K562 (cell line): ENCODE results near the gene MUCL3. TPM values are rescaled to one million over a fixed set of nuclear protein-coding genes. Genes with fewer than 3 reads are reported as not detected.
A peak's percentile ranks its signal among the peaks of the same experiment; 100 is the strongest.

Experiments
- ARHGAP35 ChIP-seq: fragments of 450-650 bp; IDR thresholded peaks from 2 replicates; pipeline ENCODE4 v1.6.1; 2018; ENCODE audit not compliant: partially characterized antibody
- ARID3A ChIP-seq: IDR thresholded peaks from 2 replicates; pipeline ENCODE4 v1.6.1; 2012; ENCODE audit warnings: low read depth, low read length, improper control_type of control experiment, borderline replicate concordance
- CEBPB ChIP-seq: fragments of 450-650 bp; IDR thresholded peaks from 2 replicates; pipeline ENCODE4 v1.6.1; 2016; ENCODE audit warnings: missing genetic modification characterization, missing compliant biosample characterization
- CHD4 ChIP-seq: fragments of 200-600 bp; sonication (generic); IDR thresholded peaks from 3 replicates; pipeline ENCODE4 v1.6.1; 2012; ENCODE audit warnings: low read depth, mild to moderate bottlenecking, mixed read lengths, low read length, inconsistent platforms; ENCODE audit not compliant: insufficient read depth, insufficient replicate concordance, poor library complexity, severe bottlenecking
- CTBP1 ChIP-seq: fragments of 450-650 bp; IDR thresholded peaks from 2 replicates; pipeline ENCODE4 v1.6.1; 2016; ENCODE audit warnings: borderline replicate concordance
- DACH1 ChIP-seq: fragments of 450-650 bp; IDR thresholded peaks from 2 replicates; pipeline ENCODE4 v1.6.1; 2018; ENCODE audit not compliant: partially characterized antibody
- E2F1 ChIP-seq: sonication (generic); formaldehyde crosslinking; IDR thresholded peaks from 2 replicates; pipeline ENCODE4 v1.8.1; 2023; ENCODE audit warnings: mild to moderate bottlenecking, missing genetic modification reagents, moderate library complexity
- ETS2 ChIP-seq: IDR thresholded peaks from 2 replicates; pipeline ENCODE4 v1.6.1; 2016; ENCODE audit warnings: borderline replicate concordance, missing genetic modification characterization, mild to moderate bottlenecking, moderate library complexity, missing compliant biosample characterization; ENCODE audit not compliant: poor library complexity, severe bottlenecking
- HOMEZ ChIP-seq: fragments of 250-450 bp; sonication (Bioruptor Pico); IDR thresholded peaks from 2 replicates; pipeline ENCODE4 v1.4.0; 2020; ENCODE audit warnings: mild to moderate bottlenecking, moderate library complexity
- IFI16 ChIP-seq: fragments of 250-450 bp; sonication (Bioruptor Pico); IDR thresholded peaks from 2 replicates; pipeline ENCODE4 v2.1.2; 2022; ENCODE audit warnings: mild to moderate bottlenecking, inconsistent platforms
- KDM1A ChIP-seq, 2 experiments: fragments of 450-650 bp; IDR thresholded peaks; 2 replicates each; pipeline ENCODE4 v1.6.1; 2016; ENCODE audit warnings: mild to moderate bottlenecking in 2 of 2
- KLF16 ChIP-seq: IDR thresholded peaks from 2 replicates; pipeline ENCODE4 v1.6.1; 2016; ENCODE audit warnings: antibody characterized with exemption
- MAFG ChIP-seq: fragments of 450-650 bp; conservative IDR thresholded peaks from 2 replicates; pipeline ENCODE4 v1.6.1; 2016; ENCODE audit warnings: missing genetic modification characterization, missing compliant biosample characterization
- MLLT1 ChIP-seq, 2 experiments: fragments of 450-650 bp; IDR thresholded peaks; 2 replicates each; pipeline ENCODE4 v1.6.1; 2016
- MTA2 ChIP-seq: fragments of 450-650 bp; IDR thresholded peaks from 2 replicates; pipeline ENCODE4 v1.6.1; 2016; ENCODE audit warnings: low read depth
- SAFB ChIP-seq: fragments of 200-400 bp; formaldehyde crosslinking; IDR thresholded peaks from 2 replicates; pipeline ENCODE4 v1.6.1; 2017; ENCODE audit warnings: low read depth, low read length, borderline replicate concordance
- TAF9B ChIP-seq: fragments of 450-650 bp; IDR thresholded peaks from 2 replicates; pipeline ENCODE4 v1.6.1; 2018; ENCODE audit warnings: mild to moderate bottlenecking; ENCODE audit not compliant: partially characterized antibody
- U2AF2 ChIP-seq: fragments of 200-400 bp; formaldehyde crosslinking; optimal IDR thresholded peaks from 2 replicates; pipeline ENCODE3; 2017; ENCODE audit warnings: low read depth, mild to moderate bottlenecking, low read length
- ZNF124 ChIP-seq: sonication (generic); formaldehyde crosslinking; IDR thresholded peaks from 2 replicates; pipeline ENCODE4 v1.8.1; 2022; ENCODE audit warnings: missing genetic modification reagents
- ZNF253 ChIP-seq: fragments of 250-450 bp; sonication (Bioruptor Pico); conservative IDR thresholded peaks from 2 replicates; pipeline ENCODE4 v1.6.1; 2021; ENCODE audit warnings: mild to moderate bottlenecking
- ZNF740 ChIP-seq, 3 experiments: fragments of 200-800 bp in 1 of 3; sonication (Bioruptor generic) in 1 of 3; sonication (generic) in 1 of 3; formaldehyde crosslinking in 1 of 3; IDR thresholded peaks; 2 replicates each; pipeline versions ENCODE4 v1.6.1 to v1.8.0; 2016 to 2022; ENCODE audit warnings: mild to moderate bottlenecking in 2 of 3, missing compliant biosample characterization in 2 of 3, missing genetic modification characterization in 2 of 3, missing genetic modification reagents in 1 of 3
- ZNF76 ChIP-seq: fragments of 250-450 bp; sonication (Bioruptor Pico); IDR thresholded peaks from 2 replicates; pipeline ENCODE4 v1.4.0; 2020; ENCODE audit warnings: mild to moderate bottlenecking, moderate library complexity, borderline replicate concordance
- polyA plus RNA-seq, 8 experiments: library from polyadenylated mRNA; depleted of rRNA in 4 of 8; stranded (reverse) in 5 of 8; unstranded in 3 of 8; fragments of >200 nt; fragmentation: Nextera tagmentation in 2 of 8; fragmentation: Illumina TruSeq in 1 of 8; extraction: Ambion mirVana in 2 of 8; extraction: Trizol in 1 of 8; gene quantifications; 2 replicates each; pipeline versions ENCODE4 v1.2.1 to v1.2.3, GENCODE V29; 2011 to 2014; ENCODE audit warnings: inconsistent platforms in 1 of 8, missing spikeins in 1 of 8
- total RNA-seq, 7 experiments: library from RNA; depleted of rRNA in 6 of 7; stranded (reverse); fragments of >200 nt in 6 of 7; fragmentation: Illumina TruSeq in 2 of 7; extraction: Trizol in 2 of 7; gene quantifications; 2 replicates each; pipeline versions ENCODE4 v1.2.1 to v1.2.3, GENCODE V29; 2011 to 2021; ENCODE audit warnings: low replicate concordance in 1 of 7

Gene MUCL3
- total and polyA plus RNA-seq, 9 of the 15 experiments (the other 6 are each of a cell fraction or from before 2014, with no cell fraction given), result 0.07 TPM; not detected in 8

- TF ChIP-seq CTBP1 (no peak), ZNF253 (CRISPR knock-in tag) (no peak), ZNF740 (CRISPR knock-in tag; IDR thresholded peaks at IDR 0.05) (peak; percentile 41; the same call in 1 of the 2 replicates), ZNF740 (tag; IDR thresholded peaks at IDR 0.05) (0 out of 4 replicates have a peak, but pooled peaks of 1 of the 2 experiments have one; percentile 43), ARID3A (no peak), TAF9B (no peak), MAFG (tag) (no peak), KDM1A (IDR thresholded peaks at IDR 0.05) (peak; percentile 96), U2AF2 (no peak), CHD4 (no peak), ARHGAP35 (no peak), MLLT1 (IDR thresholded peaks at IDR 0.05) (no peak), SAFB (no peak), DACH1 (no peak), MTA2 (peak; percentile 72), ETS2 (no peak), ZNF76 (no peak), CEBPB (tag) (no peak), E2F1 (no peak), HOMEZ (no peak), KLF16 (peak; percentile 88), IFI16 (CRISPR knock-in tag) (no peak), ZNF124 (CRISPR knock-in tag) (no peak)
Observed at GRCh38 chr6:30988209-30988825, 47.5 kb downstream of the MUCL3 start (continued).
